Activated CD8-positive, alpha-beta memory T cell treated with anti-CD3 and anti-CD28 coated beads, Interleukin-2, amount 10 ng/mL, durations not matched to agents 7 days and 5 days (primary cell): ENCODE measurements around the gene AOAH. TPM values are rescaled to one million over a fixed set of nuclear protein-coding genes. Genes with fewer than 3 reads are reported as not detected.
A peak's percentile ranks its signal among the peaks of the same experiment; 100 is the strongest.
"Not testable (repeated sequence)": the region's sequence is repeated elsewhere in the genome, so short reads cannot be mapped to it uniquely, and the experiment has no call there.

Source experiments
- ATAC-seq: fragments of 150-1000 bp; cut with Tn5 transposase; one replicate; pipeline ENCODE4 v1.10.0; 2021; ENCODE audit warnings: moderate library complexity
- CTCF ChIA-PET: fragments of 350-600 bp; sonication (Branson Sonifier 250); formaldehyde crosslinking; loops from one replicate; lab custom pipeline; 2021; ENCODE audit warnings: antibody characterized with exemption; lab: Charles Lee
- DNase-seq: peaks from one replicate; pipeline ENCODE4 v3.0.0-alpha.2; 2020
- H3K27ac Mint-ChIP-seq: one replicate; pipeline ENCODE4 v1.8.0; 2021; ENCODE audit warnings: mild to moderate bottlenecking, mixed read lengths
- H3K27me3 Mint-ChIP-seq: one replicate; pipeline ENCODE4 v1.8.0; 2021; ENCODE audit warnings: mixed read lengths
- H3K36me3 Mint-ChIP-seq: one replicate; pipeline ENCODE4 v1.8.0; 2021; ENCODE audit warnings: mild to moderate bottlenecking, mixed read lengths
- H3K4me1 Mint-ChIP-seq: one replicate; pipeline ENCODE4 v1.8.0; 2021; ENCODE audit warnings: mixed read lengths
- H3K4me3 Mint-ChIP-seq: one replicate; pipeline ENCODE4 v1.8.0; 2021; ENCODE audit warnings: mild to moderate bottlenecking, moderate library complexity, mixed read lengths
- H3K9me3 Mint-ChIP-seq: one replicate; pipeline ENCODE4 v1.8.0; 2022; ENCODE audit warnings: low read depth, mixed read lengths
- total RNA-seq, 2 experiments: library from RNA; stranded (reverse); gene quantifications; one replicate each; pipeline ENCODE4 v1.2.3, GENCODE V29; 2021

AOAH gene
- total RNA-seq, 2 experiments from 2014 or later, result 44.5 to 48.8 TPM

DNA sequence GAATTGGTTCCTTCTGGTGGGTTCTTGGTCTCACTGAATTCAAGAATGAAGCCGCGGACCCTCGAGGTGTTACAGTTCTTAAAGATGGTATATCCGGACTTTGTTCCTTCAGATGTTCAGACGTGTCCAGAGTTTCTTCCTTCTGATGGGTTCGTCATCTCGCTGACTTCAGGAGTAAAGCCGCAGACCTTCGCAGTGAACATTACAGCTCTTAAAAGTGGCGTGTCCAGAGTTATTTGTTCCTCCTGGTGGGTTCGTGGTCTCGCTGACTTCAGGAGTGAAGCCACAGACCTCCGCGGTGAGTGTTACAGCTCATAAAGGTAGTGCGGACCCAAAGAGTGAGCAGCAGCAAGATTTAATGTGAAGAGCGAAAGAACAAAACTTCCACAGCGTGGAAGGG, 220.1 kb downstream of the AOAH start:
- H3K9me3 Mint-ChIP-seq, H3K4me1 Mint-ChIP-seq, H3K36me3 Mint-ChIP-seq, ATAC-seq, DNase-seq, H3K27me3 Mint-ChIP-seq, H3K27ac Mint-ChIP-seq, H3K4me3 Mint-ChIP-seq: not testable (repeated sequence)
- CTCF ChIA-PET, result interaction anchor here (1.0 kb wide), 1 partner anchor 9 kb away, joined by 3 read pairs; no protein-coding TSS in a partner anchor

DNA sequence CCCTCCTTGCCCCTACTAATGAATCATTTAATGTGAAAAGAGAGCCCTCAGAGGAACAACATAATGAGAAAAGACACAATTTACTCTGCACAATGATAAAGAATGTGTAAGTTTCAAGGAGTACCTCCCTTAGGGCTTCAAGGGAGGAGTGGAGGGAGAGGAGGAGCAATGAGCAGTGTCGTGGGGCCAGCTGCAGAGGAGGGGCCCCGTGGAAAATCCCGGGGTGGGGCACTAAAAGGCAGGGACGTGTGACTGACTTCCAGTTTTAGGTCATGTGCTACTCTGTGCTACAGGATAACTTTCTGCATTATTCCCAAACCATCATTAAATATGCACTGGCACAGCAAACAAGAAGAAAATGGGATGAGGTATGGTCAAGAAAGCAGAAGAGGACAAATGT, 226.5 kb downstream of the AOAH start:
- no peak overlapping the region for H3K27ac Mint-ChIP-seq
- no peaks in the 10 kb centered on the region for H3K36me3 Mint-ChIP-seq
- CTCF ChIA-PET, result interaction anchor here (1.0 to 1.4 kb wide), 2 partner anchors 173 to 684 kb away, joined by 3 to 8 read pairs; no protein-coding TSS in a partner anchor
- no peak for ATAC-seq
- peaks cover 3% of the 10 kb centered on the region for H3K27me3 Mint-ChIP-seq
- no peak for DNase-seq
- no peaks in the 10 kb centered on the region for H3K9me3 Mint-ChIP-seq
- H3K4me3 Mint-ChIP-seq, result no peak overlapping the region
- peaks cover 3% of the 10 kb centered on the region for H3K4me1 Mint-ChIP-seq

DNA sequence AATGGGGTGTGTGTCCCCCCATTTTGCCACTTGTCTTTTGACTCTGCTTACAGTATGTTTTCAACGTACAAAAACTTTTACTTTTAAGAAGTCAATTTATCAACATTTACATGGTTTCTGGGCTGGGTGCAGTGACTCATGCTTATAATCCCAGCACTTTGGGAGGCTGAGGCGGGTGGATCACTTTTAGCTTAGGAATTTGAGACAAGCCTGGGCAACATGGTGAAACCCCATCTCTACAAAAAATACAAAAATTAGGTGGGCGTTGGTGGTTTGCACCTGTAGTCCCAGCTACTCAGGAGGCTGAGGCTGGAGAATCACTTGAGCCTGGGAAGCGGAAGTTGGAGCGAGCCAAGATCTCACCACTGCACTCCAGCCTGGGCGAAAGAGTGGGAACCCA, 227.1 kb downstream of the AOAH start:
- not testable (repeated sequence) for H3K9me3 Mint-ChIP-seq, H3K27me3 Mint-ChIP-seq, DNase-seq, H3K36me3 Mint-ChIP-seq, H3K27ac Mint-ChIP-seq, ATAC-seq, H3K4me1 Mint-ChIP-seq, H3K4me3 Mint-ChIP-seq
- CTCF ChIA-PET, result interaction anchor here (1.4 kb wide), 1 partner anchor 684 kb away, joined by 3 read pairs; no protein-coding TSS in a partner anchor

DNA sequence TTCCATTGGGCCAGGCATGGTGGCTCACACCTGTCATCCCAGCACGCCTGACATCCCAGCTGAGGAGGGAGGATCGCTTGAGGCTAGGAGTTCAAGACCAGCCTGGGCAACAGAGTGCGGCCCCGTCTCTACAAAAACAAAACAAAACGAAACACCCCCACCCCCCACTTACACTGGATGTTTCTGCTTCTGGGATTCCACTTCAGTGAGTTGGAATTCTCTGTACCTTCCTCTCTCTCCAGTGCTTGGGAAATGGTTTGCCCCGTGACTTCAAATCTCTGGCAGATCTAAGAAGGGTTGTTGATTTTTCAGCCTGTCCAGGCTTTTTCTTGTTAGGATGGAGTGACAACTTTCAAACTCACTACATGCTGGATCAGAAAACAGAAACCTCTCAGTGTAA, 227.7 kb downstream of the AOAH start:
- ATAC-seq (no peak), DNase-seq (no peak)
- Mint-ChIP-seq H3K27me3 (peaks cover 3% of the 10 kb centered on the region), H3K4me3 (no peak overlapping the region), H3K36me3 (no peaks in the 10 kb centered on the region), H3K9me3 (no peaks in the 10 kb centered on the region), H3K27ac (no peak overlapping the region), H3K4me1 (peaks cover 3% of the 10 kb centered on the region)
- CTCF ChIA-PET, result interaction anchor here (1.4 kb wide), 1 partner anchor 685 kb away, joined by 3 read pairs; no protein-coding TSS in a partner anchor

DNA sequence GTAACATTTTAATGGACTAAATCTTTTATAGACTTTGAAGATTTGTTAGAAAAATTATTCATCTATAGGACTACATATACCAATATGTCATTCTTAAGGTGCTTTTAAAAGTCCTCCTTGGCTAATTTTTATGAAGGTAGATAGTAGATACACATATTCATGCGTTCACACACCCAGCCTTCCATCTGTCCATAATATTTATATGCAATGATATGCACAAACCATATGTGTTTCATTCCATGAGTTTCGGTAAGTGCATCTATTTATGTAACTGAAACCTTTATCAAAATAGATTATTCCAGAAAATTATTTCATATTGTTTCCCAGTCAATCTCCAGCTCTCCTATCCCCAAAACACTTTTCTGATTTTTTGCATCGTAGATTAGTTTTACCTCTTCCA, 233.0 kb downstream of the AOAH start:
- Mint-ChIP-seq H3K4me3 (no peak overlapping the region), H3K36me3 (no peaks in the 10 kb centered on the region), H3K9me3 (no peaks in the 10 kb centered on the region), H3K4me1 (peaks cover 2% of the 10 kb centered on the region), H3K27ac (no peak overlapping the region), H3K27me3 (no peaks in the 10 kb centered on the region)
- no peak for ATAC-seq
- CTCF ChIA-PET, result interaction anchor here (1.6 to 4.3 kb wide), 3 partner anchors 179 to 708 kb away, joined by 10 to 32 read pairs (median 16); no protein-coding TSS in a partner anchor
- DNase-seq, result no peak

DNA sequence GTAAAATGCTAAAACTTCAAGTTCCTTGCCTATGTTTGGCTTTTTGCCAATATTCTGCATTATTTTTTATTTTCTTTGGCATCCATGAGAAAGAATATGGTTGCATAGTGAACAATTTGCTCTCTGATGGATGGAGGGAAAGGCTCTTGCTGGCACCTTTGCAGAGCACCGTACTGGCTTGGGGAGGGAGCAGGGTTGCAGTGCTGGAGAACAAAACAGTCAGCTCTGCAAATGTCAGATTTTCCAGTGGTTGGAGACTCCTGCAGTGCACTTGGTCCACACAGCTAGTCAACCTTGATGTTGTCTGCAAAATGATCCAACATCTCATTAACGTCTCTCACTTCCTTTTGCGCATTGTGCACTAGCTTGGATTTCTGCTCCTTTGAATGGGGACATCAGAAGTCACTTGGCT, 233.9 kb downstream of the AOAH start:
- CTCF ChIA-PET, result interaction anchor here (1.2 to 6.5 kb wide), 4 partner anchors 11 to 709 kb away, joined by 3 to 87 read pairs (median 46); no protein-coding TSS in a partner anchor
- no peak overlapping the region for H3K4me3 Mint-ChIP-seq
- H3K36me3 Mint-ChIP-seq, result no peaks in the 10 kb centered on the region
- H3K27ac Mint-ChIP-seq, result no peak overlapping the region
- no peaks in the 10 kb centered on the region for H3K9me3 Mint-ChIP-seq
- peaks cover 2% of the 10 kb centered on the region for H3K4me1 Mint-ChIP-seq
- no peak for DNase-seq
- ATAC-seq, result no peak
- no peaks in the 10 kb centered on the region for H3K27me3 Mint-ChIP-seq

DNA sequence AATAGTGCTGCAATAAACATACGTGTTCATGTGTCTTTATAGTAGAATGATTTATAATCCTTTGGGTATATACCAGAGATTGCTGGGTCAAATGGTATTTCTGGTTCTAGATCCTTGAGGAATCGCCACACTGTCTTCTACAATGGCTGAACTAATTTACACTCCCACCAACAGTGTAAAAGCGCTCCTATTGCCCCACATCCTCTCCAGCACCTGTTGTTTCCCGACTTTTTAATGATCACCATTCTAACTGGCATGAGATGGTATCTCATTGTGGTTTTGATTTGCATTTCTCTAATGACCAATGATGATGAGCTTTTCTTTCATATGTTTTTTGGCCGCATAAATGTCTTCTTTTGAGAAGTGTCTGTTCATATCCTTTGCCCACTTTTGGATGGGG, 235.6 kb downstream of the AOAH start:
- CTCF ChIA-PET, result interaction anchor here (1.0 to 6.5 kb wide), 8 partner anchors 11 to 865 kb away, joined by 3 to 87 read pairs (median 11); no protein-coding TSS in a partner anchor
- not testable (repeated sequence) for H3K4me3 Mint-ChIP-seq, H3K36me3 Mint-ChIP-seq

DNA sequence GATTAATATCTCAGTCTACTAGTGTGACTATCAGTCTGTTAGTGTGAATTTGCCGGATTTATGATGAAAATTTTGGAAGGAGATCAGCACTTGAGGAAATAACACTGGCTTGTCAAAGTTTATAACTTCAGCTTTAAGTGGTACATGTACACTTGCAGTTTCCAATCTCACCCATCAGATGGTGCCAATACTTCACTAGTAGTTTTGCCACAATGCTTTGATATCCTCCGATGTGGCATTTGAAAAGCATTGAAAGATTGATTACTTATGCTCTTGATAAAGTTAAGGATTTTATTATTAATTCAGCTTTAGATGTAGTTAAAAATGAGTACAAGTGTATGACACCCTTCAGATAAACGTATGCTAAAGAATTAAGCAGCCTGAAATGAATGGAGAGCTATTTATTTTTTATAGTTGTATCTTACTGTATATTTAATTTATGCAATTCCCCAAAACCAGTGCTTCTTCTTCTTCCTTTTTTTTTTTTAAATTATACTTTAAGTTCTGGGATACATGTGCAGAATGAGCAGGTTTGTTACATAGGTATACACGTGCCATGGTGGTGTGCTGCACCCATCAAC, 236.4 kb downstream of the AOAH start:
- no peaks in the 10 kb centered on the region for H3K9me3 Mint-ChIP-seq
- H3K27me3 Mint-ChIP-seq, result peaks cover 3% of the 10 kb centered on the region
- ATAC-seq, result peak; percentile 70
- H3K27ac Mint-ChIP-seq, result no peak overlapping the region
- peaks cover 2% of the 10 kb centered on the region for H3K4me1 Mint-ChIP-seq
- no peaks in the 10 kb centered on the region for H3K36me3 Mint-ChIP-seq
- DNase-seq, result peak; percentile 57
- CTCF ChIA-PET, result interaction anchor here (0.6 to 6.5 kb wide), 39 partner anchors 10 to 873 kb away, joined by 3 to 87 read pairs (median 4); partner anchors contain the start of gene AOAH
- H3K4me3 Mint-ChIP-seq, result no peak overlapping the region

More for the DNA sequence above, 235.6 kb downstream of the AOAH start:
- H3K9me3 Mint-ChIP-seq, DNase-seq, H3K4me1 Mint-ChIP-seq, H3K27me3 Mint-ChIP-seq, ATAC-seq, H3K27ac Mint-ChIP-seq: not testable (repeated sequence)

DNA sequence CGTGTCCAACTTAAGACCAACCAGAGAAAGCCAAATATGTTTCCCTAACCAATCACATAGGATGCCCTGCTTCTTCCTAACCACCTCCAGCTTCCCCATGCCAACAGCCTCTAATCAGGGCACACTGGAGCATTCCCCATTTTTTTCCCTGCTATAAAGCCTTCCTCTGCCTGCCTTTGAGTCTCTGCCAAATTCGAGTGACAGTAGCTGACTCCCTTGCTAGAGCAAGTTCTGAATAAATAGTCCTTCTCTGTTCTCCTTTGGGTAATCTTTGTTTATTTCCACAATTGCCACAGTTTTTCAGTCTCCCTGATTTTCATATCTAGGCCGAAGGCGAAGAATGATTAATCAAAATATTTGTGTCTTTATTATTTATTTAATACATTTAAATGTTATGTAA, 238.0 kb downstream of the AOAH start:
- Mint-ChIP-seq H3K27ac (no peak overlapping the region), H3K4me1 (peaks cover 2% of the 10 kb centered on the region), H3K36me3 (peaks cover 5% of the 10 kb centered on the region), H3K9me3 (peaks cover 3% of the 10 kb centered on the region), H3K27me3 (peaks cover 3% of the 10 kb centered on the region), H3K4me3 (no peak overlapping the region)
- no peak for DNase-seq
- ATAC-seq, result no peak
- CTCF ChIA-PET, result interaction anchor here (1.4 to 6.5 kb wide), 6 partner anchors 11 to 714 kb away, joined by 4 to 87 read pairs (median 15); no protein-coding TSS in a partner anchor

DNA sequence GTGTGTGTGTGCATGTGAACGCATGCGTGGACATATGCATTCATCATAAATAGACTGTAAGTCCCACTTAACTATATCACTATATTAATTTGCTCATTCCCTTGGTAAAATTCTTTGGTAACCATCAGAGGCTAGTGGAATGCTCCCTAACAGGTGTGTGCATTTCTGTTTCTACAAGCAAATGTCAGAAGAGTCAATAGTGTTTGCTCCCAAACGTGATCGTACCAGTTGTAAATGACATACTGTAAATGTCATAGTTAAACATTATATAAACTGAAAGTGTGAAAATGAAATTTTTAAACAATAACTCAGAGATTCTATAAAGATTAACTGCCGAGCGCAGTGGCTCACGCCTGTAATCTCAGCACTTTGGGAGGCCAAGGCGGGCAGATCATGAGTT, 240.0 kb downstream of the AOAH start:
- no peak for DNase-seq
- Mint-ChIP-seq H3K9me3 (peaks cover 7% of the 10 kb centered on the region), H3K27ac (no peak overlapping the region), H3K4me1 (peaks cover 2% of the 10 kb centered on the region), H3K27me3 (peaks cover 3% of the 10 kb centered on the region), H3K36me3 (peaks cover 10% of the 10 kb centered on the region), H3K4me3 (no peak overlapping the region)
- CTCF ChIA-PET, result interaction anchor here (1.2 to 6.5 kb wide), 2 partner anchors 698 to 717 kb away, joined by 3 to 87 read pairs; no protein-coding TSS in a partner anchor
- no peak for ATAC-seq

DNA sequence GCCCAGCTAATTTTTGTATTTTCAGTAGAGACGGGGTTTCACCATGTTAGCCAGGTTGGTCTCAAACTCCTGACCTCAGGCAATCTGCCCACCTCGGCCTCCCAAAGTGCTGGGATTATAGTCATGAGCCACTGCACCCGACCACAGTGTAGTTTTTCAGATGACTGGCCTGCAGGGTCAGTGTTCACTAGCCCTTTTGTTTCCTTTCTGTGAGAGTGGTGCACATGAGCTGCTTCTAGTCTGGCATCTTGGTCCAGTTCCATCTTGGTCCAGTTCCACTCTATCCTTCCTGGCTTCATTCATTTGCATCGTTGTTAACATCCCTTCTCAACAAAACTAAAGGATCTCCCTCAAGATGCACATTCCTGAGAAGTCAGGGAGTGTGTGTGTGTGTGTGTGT, 240.4 kb downstream of the AOAH start:
- H3K27me3 Mint-ChIP-seq, ATAC-seq, H3K4me3 Mint-ChIP-seq, CTCF ChIA-PET, H3K27ac Mint-ChIP-seq, DNase-seq, H3K9me3 Mint-ChIP-seq, H3K4me1 Mint-ChIP-seq: not testable (repeated sequence)
- peaks cover 14% of the 10 kb centered on the region for H3K36me3 Mint-ChIP-seq

DNA sequence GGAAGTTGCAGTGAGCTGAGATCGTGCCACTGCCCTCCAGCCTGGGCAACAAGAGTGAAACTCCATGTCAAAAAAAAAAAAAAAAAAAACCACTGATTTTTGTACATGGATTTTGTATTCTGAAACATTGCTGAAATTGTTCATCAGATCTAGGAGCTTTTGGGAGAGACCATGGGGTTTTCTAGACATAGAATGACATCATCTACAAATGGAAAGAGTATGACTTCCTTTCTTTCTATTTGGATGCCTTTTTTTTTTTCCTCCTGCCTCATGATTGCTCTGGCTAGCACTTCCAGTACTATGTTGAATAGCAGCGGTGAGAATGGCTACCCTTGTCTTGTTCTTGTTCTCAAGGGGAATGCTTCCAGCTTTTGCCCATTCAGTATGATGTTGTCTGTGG, 245.5 kb downstream of the AOAH start:
- Mint-ChIP-seq H3K9me3 (peaks cover 9% of the 10 kb centered on the region), H3K4me1 (peaks cover 17% of the 10 kb centered on the region), H3K27ac (no peak overlapping the region), H3K4me3 (no peak overlapping the region), H3K36me3 (peaks cover 15% of the 10 kb centered on the region), H3K27me3 (peaks cover 3% of the 10 kb centered on the region)
- CTCF ChIA-PET, result interaction anchor here (0.6 to 1.6 kb wide), 4 partner anchors 11 to 573 kb away, joined by 3 to 4 read pairs (median 3); no protein-coding TSS in a partner anchor
- DNase-seq (no peak), ATAC-seq (no peak)

DNA sequence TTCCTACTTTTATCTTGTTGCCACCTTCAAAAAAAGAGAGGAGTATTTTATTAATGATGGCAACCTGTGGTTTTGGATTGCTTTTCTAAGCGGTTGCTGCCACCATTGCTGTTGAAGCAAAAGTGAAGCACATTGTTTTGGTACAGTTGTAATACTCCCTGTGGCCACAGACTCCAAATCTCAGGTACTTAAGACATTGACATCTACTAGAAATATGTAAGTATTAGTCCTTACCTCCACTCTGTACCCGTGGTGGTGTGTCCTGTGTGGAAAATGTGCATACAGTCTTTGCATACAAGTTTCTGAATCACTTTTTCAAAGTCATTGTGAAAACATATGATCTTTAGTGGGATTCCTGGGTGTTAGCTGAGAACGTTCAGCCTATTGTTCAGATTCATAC, 248.9 kb downstream of the AOAH start:
- Mint-ChIP-seq H3K27ac (no peak overlapping the region), H3K4me1 (peaks cover 19% of the 10 kb centered on the region), H3K4me3 (no peak overlapping the region), H3K27me3 (no peaks in the 10 kb centered on the region), H3K9me3 (peaks cover 6% of the 10 kb centered on the region), H3K36me3 (peaks cover 7% of the 10 kb centered on the region)
- CTCF ChIA-PET, result interaction anchor here (1.1 to 3.7 kb wide), 7 partner anchors 10 to 878 kb away, joined by 3 to 17 read pairs (median 4); no protein-coding TSS in a partner anchor
- ATAC-seq (no peak), DNase-seq (no peak)

DNA sequence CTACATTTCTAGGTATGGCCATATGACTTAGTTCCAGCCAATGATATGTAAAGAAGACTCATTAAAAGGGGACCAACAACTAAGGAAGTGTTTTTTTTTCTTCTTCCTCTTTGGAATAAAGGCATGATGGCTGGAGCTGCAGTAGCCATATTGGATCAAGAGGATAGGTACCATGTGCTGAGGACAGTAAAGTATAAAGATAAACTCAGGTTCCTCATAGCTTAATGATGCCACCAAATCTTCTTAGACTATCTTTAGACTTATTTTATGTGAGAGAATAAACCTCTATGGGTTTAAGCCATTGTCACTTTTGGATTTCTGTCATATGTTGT, 249.3 kb downstream of the AOAH start:
- no peaks in the 10 kb centered on the region for H3K27me3 Mint-ChIP-seq
- CTCF ChIA-PET, result interaction anchor here (0.5 to 3.7 kb wide), 9 partner anchors 11 to 878 kb away, joined by 3 to 17 read pairs (median 4); no protein-coding TSS in a partner anchor
- ATAC-seq (no peak), DNase-seq (no peak)
- peaks cover 5% of the 10 kb centered on the region for H3K36me3 Mint-ChIP-seq
- peaks cover 6% of the 10 kb centered on the region for H3K9me3 Mint-ChIP-seq
- H3K4me1 Mint-ChIP-seq, result peaks cover 19% of the 10 kb centered on the region
- no peak overlapping the region for H3K27ac Mint-ChIP-seq
- H3K4me3 Mint-ChIP-seq, result no peak overlapping the region
